GM21529 (cell line): Measurements from ENCODE around the gene LRCH4.
A peak's percentile ranks its signal among the peaks of the same experiment; 100 is the strongest.

Source experiments
- ATAC-seq: cut with Tn5 transposase; IDR thresholded peaks from one replicate; pipeline ENCODE4 v1.9.1; 2021; ENCODE audit not compliant: unreplicated experiment

Gene LRCH4

DNA sequence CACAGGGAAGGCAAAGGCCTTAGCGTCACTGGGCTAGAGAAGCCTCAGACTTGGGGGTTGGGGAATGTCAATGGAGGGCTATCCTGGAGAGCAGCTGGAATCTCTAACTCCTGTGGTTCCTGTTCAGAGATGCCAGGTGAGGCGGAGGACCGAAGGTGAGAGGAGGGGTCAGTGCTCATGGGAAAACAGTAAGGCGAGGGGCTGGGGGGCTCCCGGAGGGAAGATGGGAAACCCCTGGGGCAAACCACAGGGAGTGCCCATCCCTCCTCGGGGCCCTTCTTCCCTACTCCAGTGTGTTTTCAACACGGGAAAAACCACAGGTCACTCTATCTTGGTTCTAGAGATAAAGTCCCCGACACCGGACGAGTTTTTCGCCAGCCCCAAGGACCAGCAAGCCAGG is 3.3 kb downstream of the LRCH4 start:
- no peak for ATAC-seq

- no peak for ATAC-seq
Observed at GRCh38 chr7:100582041-100582579, 3.8 kb downstream of the LRCH4 start.

DNA sequence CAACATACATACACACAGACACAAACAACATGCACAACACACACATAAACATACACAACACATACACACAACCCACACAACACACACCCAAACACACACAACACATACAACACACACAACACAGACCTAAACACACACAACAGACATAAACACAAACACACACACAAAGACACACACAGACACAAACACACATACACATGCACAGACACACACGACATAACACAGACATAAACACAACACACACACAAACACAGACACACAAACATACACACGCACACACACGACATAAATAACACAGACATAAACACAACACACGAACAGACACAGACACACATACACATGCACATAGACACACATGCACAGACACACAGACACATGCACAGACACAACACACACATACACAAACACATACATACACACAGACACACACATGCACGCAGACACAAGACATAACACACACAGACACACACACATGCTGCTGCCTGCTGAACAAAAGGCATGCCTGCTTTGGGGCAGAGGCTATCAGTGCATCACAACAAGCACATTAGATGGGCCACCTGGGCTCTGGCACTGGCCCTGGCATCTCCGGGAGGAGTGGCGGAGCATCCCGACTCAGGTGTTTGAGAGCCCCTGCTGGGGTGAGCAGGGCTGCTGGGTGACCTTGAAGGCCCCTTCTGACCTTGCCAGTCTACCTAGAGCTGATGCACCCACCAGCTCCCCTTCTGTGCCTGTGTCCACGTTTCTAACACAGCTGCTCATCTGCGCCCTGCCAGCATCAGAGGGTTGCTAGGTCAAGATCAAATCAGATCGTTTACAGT is 5.3 kb downstream of the LRCH4 start:
- no peak for ATAC-seq

DNA sequence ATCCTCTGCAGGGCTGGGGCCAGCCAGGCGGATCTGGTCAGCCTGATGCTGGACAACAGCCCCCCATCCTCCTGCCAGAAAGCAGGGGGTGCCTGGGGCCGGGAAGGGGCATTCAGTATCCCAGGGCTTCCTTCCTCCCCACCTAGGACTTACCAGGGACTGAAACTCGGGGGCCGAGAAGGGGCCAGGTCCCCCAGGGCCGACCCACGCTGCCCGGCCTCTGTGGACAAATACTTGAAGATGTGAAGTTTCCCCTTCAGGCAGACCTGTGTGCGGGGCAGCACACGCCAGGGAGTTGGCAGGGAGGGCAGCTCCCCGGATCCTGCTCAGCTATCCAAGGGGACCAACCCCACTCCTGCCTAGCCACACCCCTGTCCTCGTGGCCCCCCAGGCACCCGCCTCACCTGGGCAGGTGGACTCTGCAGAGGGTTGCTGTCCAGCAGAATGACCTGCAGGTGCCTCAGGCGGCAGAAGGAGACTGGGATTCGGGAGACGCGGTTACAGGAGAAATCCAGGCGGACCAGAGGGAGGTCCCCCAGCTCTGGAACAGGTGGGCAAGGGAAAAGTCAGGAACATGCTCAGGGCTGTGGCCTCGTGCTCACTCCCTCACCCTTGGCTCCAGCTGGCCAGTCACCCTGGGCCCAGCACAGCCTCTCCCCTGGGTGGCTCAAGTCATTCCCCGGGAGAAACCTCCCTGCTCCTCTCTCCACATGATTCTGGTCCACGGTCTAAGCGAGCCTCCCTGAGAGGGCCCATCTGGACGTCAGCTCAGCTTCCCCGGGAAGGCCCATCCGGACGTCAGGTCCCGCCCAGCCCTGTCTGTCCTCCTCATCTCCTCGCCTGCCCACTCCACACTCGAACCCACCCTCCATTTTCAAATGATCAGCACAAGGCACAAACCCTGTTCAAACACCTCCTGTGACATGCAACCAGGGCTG is 7.4 kb downstream of the LRCH4 start:
- ATAC-seq = no peak

GRCh38 chr7:100577507-100577906 is 8.4 kb downstream of the LRCH4 start:
- no peak for ATAC-seq

- ATAC-seq = no peak
Observed at GRCh38 chr7:100577103-100577502, 8.8 kb downstream of the LRCH4 start.

DNA sequence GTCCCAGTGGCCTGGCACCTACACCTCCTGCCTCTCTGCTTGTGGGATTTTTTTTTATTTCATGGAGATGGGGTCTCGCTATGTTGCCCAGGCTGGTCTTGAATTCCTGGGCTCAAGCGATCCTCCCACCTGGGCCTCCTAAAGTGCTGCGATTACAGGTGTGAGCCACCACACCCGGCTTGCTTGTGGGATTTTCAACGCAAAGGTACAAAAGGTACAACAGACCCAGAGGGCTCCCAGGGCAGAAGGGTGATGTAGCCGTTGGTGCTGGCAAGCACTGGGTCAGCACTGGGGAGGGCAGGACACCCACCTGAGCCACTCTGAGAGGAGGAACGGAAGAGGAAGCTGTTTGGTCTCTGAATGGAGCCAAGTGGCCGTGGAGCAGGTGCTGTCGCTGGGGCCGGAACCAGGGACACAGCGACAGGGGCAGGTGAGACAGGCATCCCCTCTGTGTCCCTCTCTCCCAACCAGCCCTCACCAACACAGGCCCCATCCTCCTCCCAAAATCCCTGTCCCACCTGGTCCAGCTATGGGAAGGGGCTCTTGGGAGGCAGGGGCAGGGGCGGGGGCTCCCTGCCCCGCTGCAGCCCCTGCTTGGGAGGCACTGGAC is 9.4 kb downstream of the LRCH4 start:
- ATAC-seq = no peak

- ATAC-seq = no peak
Observed at GRCh38 chr7:100575746-100576383, 10.1 kb downstream of the LRCH4 start.

GRCh38 chr7:100575206-100575631 is 10.7 kb downstream of the LRCH4 start:
- ATAC-seq = no peak

GRCh38 chr7:100574362-100575205 is 11.3 kb downstream of the LRCH4 start:
- ATAC-seq = no peak

DNA sequence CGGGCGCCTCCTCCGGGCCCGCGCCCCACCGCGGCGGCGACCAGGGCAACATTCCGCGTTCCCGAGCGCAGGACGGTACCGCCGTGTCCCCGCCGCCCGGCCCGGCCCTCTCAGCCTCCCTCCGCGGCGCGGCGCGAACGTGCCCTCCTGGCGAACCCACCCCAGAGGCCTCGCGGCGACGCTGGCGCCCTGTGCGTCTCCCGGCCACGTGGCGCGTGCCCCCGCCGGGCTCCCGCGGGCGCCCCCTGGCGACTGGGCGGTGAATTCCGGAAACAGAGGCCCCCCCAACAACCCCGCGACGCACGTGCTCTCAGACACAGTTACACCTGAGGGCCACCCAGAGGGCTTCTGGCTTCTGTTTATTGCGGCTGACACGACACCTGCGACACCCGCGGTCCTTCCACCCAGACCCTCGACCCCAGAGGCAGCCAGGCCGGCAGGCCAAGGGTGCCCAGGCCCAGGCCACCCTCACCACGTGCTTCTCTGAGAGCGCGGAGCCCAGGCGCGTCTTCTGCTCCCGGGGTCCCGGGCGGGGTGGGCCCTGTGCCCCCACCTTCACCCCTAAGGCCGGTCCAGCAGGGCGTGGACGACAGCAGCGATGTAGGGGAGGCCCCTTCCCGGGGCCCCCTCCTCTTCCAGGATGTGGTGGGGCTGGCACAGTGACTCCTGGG is 12.1 kb downstream of the LRCH4 start, which contains the start of gene SAP25:
Gene SAP25 (minus strand): TSS at position 210 of the 671 bp plus-strand sequence. CDS start 158 bp downstream, at position 52.
- no peak for ATAC-seq

- ATAC-seq = no peak
Observed at GRCh38 chr7:100572949-100573675, 12.8 kb downstream of the LRCH4 start.

DNA sequence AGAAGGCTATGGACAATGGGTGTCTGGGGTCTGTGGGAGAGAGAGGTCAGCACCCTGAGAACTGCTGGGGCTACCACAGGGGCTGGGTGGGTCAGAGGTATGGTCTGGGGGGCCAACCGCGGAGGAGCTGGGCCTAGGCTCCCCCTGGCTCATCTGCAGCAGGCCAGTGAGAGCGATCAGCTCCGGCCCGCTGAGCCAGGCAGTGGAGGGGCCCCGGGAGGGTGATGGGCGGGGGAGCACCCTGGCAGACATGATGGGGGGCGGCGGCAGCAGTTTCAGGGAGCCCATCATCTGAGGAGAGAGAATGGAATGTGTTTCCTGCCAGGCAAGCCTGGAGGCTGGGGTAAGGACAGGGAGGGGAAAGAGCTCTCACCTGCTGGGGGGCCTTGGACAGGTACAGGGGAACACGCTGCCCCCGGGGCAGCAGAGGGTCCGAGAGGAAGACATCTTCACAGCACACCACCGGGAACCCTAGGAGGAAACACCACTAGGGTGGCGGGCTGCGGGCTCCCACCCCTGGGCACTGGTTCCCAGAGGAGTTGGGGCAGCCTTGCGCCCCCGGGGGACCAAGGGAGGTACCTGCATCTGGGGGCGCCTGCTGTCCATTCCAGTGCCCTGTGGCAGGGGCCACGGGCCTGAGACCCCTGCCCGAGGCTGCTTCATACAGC is 13.5 kb downstream of the LRCH4 start:
- no peak for ATAC-seq

GRCh38 chr7:100571829-100572116 is 14.2 kb downstream of the LRCH4 start:
- no peak for ATAC-seq

DNA sequence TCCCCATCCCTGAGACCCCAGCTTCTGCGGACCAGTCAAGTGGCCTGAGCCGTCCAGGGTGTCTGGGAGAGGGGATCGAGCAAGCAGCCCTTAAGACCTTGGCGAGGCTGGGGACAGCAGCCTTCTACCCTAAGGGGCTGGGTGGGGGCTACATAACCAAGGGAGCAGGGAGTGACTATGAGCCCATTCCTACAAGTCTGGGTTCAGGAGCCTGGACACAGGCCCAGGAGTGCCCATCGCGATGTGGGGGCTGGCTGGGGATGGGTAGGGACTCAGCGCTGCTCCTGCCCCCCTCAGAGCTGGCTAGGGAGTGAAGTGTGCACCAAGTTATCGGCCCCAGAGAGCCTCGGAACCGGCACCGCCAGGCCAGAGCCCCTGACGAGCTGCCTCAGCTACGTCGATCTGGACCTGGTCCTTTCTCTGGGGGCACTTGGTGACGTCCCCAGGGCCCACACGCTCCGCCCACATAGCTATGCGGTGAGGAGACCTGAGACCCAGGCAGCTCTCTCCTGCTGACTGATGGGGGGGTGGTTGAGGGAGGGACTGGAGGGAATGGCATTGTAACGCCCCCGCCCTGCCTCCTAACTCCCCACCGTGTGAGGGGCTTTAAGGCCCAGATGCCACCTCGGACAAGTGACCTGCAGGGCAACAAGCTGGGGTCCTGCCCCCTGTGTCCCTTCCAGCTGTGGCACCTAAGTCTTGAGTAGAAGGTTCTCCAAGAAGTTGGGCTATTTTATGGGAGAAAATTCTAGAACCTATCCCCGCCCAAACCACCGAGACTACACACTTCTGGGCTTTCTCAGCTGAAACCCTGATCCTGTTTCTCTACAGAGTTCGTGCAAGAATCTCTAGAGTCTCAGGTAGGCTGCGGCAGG is 14.7 kb downstream of the LRCH4 start:
- no peak for ATAC-seq

- peak; percentile 44 for ATAC-seq
Observed at GRCh38 chr7:100568896-100569844, 16.8 kb downstream of the LRCH4 start.
